Mesodermal cell (in vitro differentiated cells): ENCODE data around the gene AMFR.
"Not testable (repeated sequence)": the region's sequence is repeated elsewhere in the genome, so short reads cannot be mapped to it uniquely, and the experiment has no call there.

ENCODE experiments used
- H3K27ac ChIP-seq: 2 replicates; pipeline ENCODE4 v1.7.0; 2013; ENCODE audit warnings: mild to moderate bottlenecking, low read depth, low read length, moderate library complexity; ENCODE audit not compliant: severe bottlenecking
- H3K36me3 ChIP-seq: 2 replicates; pipeline ENCODE4 v1.7.1; 2013; ENCODE audit warnings: mild to moderate bottlenecking, low read length, moderate library complexity; ENCODE audit not compliant: control insufficient read depth, insufficient read depth
- H3K4me1 ChIP-seq: one replicate; pipeline ENCODE4 v1.7.1; 2013; ENCODE audit warnings: mild to moderate bottlenecking, low read length; ENCODE audit not compliant: insufficient read depth, control insufficient read depth, poor library complexity, severe bottlenecking
- H3K4me3 ChIP-seq: 2 replicates; pipeline ENCODE4 v1.7.0; 2013; ENCODE audit warnings: low read length, control low read depth, mild to moderate bottlenecking; ENCODE audit not compliant: insufficient read depth, poor library complexity, severe bottlenecking; ENCODE audit errors: extremely low read depth
- H3K9me3 ChIP-seq: 2 replicates; pipeline ENCODE4 v1.7.1; 2013; ENCODE audit warnings: mild to moderate bottlenecking, low read length, moderate library complexity; ENCODE audit not compliant: control insufficient read depth
- WGBS, 2 experiments: methylation state at CpG; one replicate each; pipeline ENCODE4 v1.1.5; 2013; ENCODE audit warnings: missing lambda C conversion rate in 2 of 2; ENCODE audit not compliant: insufficient coverage in 2 of 2; 5-methylcytosine and 5-hydroxymethylcytosine counted together

Gene AMFR

DNA sequence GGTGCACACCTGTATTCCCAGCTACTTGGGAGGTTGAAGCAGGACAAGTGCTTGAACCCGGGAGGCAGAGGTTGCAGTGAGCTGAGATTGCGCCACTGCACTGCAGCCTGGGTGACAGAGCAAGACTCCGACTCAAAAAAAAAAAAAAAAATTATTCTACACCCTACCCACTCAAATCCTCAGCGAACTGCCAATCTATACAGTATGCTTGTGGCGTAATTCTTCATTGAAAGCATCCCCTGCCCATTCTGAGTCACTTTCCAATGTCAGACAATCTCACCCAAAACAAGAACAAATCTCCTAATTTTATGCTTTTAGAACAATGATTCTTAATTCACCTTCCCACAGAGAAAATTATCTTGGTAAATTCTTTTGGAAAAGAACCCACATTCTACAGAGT lies 12.0 kb downstream of the AMFR start:
- Histone ChIP-seq H3K27ac (no peak overlapping the region), H3K9me3 (no peaks in the 10 kb centered on the region), H3K4me3 (no peak overlapping the region), H3K4me1 (peaks cover 6% of the 10 kb centered on the region), H3K36me3 (peaks cover 45% of the 10 kb centered on the region)
- 54 to 79% methylated on average over 3 to 5 of the region's 5 CpGs for WGBS, 2 experiments

DNA sequence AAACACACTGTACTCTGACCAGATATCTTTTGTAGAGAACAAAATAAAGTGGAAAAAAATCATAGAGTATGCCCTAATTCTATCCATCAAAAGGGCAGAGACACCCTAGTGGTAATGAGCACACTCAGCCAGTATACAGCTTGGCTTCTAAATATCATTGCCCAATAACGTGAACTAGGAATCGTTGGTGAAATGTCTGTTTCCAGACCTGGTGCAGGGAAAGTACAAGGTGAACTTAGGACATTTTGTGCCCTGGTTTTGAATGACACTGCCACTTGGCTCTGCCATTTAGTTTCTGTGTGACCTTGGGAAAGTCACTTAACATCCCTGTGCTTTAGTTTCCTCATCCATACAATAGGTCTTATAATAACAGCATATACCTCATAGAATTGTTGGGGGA lies 13.7 kb downstream of the AMFR start:
- Histone ChIP-seq H3K4me3 (no peak overlapping the region), H3K4me1 (peaks cover 6% of the 10 kb centered on the region), H3K36me3 (peaks cover 47% of the 10 kb centered on the region), H3K9me3 (no peaks in the 10 kb centered on the region), H3K27ac (no peak overlapping the region)
- 100% methylated on average over 2 of the region's 2 CpGs for WGBS, 2 experiments

DNA sequence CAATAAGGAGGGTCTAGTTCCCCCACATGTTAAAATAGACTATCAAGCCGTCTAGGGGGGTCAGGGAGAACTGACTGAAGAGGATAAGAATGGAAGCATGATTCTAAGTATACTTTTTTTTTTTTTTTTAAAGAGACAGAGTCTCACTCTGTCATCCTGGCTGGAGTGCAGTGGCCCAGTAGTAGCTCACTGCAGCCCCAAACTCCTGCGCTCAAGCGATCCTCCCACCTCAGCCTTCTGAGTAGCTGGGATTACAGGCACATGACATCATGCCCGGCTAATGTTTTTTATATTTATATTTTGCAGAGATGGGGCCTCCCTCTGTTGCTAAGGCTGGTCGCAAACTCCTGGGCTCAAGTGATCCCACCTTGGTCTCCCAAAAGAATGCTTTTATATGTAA lies 14.2 kb downstream of the AMFR start:
- peaks cover 47% of the 10 kb centered on the region for H3K36me3 ChIP-seq
- 95 to 100% methylated on average over 2 of the region's 5 CpGs for WGBS, 2 experiments
- H3K4me1 ChIP-seq, result peaks cover 6% of the 10 kb centered on the region
- H3K27ac ChIP-seq, result no peak overlapping the region
- no peak overlapping the region for H3K4me3 ChIP-seq
- no peaks in the 10 kb centered on the region for H3K9me3 ChIP-seq

DNA sequence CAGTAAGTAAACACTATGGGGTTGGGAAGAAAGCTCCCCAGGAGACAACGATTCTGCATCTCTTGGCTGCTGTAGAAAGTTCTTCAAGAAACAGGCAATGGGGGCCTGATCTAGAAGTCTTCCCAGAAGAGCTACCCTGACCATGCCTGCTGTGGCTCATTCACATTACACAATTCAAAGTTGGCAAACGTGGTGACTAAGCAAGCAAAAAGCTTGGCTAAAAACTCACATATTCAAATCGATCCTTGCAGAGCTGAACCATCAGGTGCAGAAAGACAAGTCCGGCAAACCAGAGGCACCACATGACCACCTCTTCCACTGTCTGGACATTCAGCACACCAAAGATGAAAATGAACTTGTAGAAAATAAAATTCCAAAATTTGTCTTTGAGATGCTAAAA lies 16.1 kb downstream of the AMFR start:
- H3K4me3 ChIP-seq, result no peak overlapping the region
- H3K27ac ChIP-seq, result no peak overlapping the region
- 83 to 95% methylated on average over 1 to 3 of the region's 4 CpGs for WGBS, 2 experiments
- H3K36me3 ChIP-seq, result peaks cover 63% of the 10 kb centered on the region
- H3K9me3 ChIP-seq, result no peaks in the 10 kb centered on the region
- no peaks in the 10 kb centered on the region for H3K4me1 ChIP-seq

DNA sequence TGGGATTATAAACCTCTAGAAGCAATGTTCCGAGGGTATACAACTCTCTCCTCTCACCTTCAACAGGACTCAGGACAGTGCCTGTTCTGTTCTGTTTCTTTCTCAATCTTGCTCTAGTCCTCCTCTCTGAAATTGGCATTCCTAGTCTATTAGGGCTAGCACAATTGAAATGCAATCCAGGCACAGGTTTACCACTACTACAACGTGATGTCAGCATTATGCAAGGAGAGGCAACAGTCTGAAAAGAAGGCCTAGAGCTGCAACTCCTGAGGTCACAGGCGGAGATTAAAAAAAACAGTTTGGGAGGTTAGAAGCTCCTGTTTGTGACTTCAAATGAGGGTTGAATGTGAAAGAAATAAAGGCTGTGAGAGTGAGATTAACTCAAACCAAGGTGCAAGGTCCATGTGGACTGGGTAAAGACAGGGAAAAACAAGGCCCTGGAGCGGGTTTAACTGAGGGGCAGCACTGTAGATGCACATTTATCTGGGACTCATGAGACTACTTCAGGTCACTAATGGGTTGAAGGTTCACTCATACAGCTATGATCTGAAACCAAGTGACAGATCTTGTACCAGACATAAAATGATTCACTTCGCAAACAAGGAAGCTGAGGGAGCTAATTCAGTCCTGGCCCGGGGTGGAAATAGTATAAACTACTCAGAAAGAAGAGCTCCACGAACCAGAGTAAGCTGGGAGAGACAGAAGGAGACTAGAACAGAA lies 16.8 kb downstream of the AMFR start:
- H3K27ac ChIP-seq, result no peak overlapping the region
- H3K4me3 ChIP-seq, result no peak overlapping the region
- H3K9me3 ChIP-seq, result no peaks in the 10 kb centered on the region
- peaks cover 66% of the 10 kb centered on the region for H3K36me3 ChIP-seq
- no peaks in the 10 kb centered on the region for H3K4me1 ChIP-seq
- 81 to 82% methylated on average over 6 to 7 of the region's 7 CpGs for WGBS, 2 experiments

DNA sequence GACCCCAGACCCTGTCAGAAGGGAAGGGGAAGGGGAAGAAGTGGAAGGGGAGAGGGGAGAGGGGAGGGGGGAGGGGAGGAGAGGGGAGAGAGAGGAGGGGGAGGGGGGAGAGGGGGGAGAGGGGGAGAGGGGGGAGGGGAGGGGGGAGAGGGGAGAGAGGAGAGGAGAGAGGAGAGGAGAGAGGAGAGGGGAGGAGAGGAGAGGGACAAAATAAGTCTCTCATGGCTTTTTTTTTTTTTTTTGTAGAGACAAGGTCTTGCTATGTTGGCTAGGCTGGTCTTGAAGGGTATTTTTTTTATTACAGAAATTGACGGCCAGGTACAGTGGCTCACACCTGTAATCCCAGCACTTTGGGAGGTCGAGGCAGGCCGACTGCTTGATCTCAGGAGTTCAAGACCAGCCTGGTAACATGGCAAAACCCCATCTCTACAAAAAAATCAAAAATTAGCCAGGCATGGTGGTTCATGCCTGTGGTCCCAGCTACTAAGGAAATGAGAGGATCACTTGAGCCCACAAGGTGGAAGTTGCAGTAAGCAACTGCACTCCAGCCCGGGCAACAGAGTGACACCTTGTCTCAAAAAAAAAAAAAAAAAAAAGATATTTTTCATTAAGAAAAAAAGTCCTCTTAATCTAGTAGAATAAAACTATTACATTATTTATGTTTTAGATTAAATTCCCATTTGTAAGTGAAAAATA lies 19.2 kb downstream of the AMFR start:
- Histone ChIP-seq H3K4me1 (no peaks in the 10 kb centered on the region), H3K9me3 (no peaks in the 10 kb centered on the region), H3K36me3 (peaks cover 70% of the 10 kb centered on the region), H3K4me3 (no peak overlapping the region), H3K27ac (no peak overlapping the region)
- WGBS, 2 experiments, result 40 to 50% methylated on average over 1 of the region's 4 CpGs

DNA sequence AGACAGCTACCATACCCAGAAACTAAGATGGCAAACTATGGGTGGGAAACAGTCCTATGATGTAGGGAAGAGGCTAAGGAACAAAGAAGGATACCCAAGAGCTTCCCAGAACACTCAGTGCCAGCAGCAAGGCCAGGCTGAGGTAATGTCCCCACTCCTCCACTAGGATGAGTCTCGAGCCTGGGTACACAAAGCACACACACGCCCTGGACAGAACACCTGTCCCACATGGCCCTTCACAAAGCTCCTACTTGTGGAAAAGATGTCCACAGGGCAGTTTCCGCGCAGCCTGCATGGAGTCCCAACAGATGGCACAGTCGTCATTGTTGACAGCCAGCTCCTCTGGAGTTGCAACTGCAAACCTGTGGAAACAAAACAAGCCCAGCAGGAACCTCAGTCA lies 23.9 kb downstream of the AMFR start:
- H3K36me3 ChIP-seq, result peaks cover 60% of the 10 kb centered on the region
- WGBS, 2 experiments, result 84 to 86% methylated on average over 5 of the region's 5 CpGs
- no peak overlapping the region for H3K4me3 ChIP-seq

DNA sequence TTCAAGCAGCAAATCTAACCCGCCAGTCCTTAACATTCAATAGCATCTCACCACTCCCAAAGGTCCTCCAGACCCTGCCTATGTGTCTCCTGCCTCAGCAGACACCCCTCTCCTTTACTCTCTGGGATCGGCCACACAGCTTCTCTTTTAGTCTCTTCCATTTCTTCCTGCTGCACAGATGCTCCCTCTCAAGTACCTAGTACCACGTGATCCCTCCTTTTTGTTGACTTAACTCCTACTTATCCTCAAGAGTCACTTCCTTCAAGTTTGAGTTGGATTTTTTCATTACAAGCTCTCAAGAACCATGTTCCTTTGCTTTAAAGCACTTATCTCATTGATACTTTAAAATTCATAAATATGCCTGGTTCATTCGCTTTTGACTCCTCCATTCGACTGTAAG lies 24.9 kb downstream of the AMFR start:
- peaks cover 57% of the 10 kb centered on the region for H3K36me3 ChIP-seq
- no peaks in the 10 kb centered on the region for H3K4me1 ChIP-seq
- no peak overlapping the region for H3K4me3 ChIP-seq
- no peaks in the 10 kb centered on the region for H3K9me3 ChIP-seq
- WGBS, 2 experiments, result 74 to 91% methylated on average over 3 to 5 of the region's 5 CpGs
- H3K27ac ChIP-seq, result no peak overlapping the region

More for the DNA sequence above, 23.9 kb downstream of the AMFR start:
- no peaks in the 10 kb centered on the region for H3K9me3 ChIP-seq
- no peak overlapping the region for H3K27ac ChIP-seq
- no peaks in the 10 kb centered on the region for H3K4me1 ChIP-seq

DNA sequence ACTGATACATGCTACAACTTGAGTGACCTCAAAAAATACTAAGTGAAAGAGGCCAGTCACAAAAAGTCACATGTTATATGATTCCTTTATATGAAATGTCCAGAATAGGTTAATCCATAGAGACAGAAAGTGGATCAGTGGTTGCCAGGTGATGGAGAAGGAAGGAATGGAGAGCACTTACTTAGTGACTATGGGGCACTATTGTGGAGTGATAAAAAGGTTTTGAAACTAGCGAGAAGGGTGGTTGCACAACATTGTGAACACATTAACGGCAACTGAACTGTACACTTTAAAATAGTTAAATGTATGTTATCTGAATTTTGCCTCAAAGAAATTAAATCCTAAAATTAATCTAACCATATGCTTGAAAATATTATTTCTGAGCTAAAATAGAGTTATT lies 25.9 kb downstream of the AMFR start:
- Histone ChIP-seq H3K4me3 (no peak overlapping the region), H3K9me3 (no peaks in the 10 kb centered on the region), H3K36me3 (peaks cover 47% of the 10 kb centered on the region), H3K4me1 (no peaks in the 10 kb centered on the region), H3K27ac (no peak overlapping the region)
- 80% methylated on average over 1 of the region's 2 CpGs; no CpG with 5 or more reads in 1 of the 2 experiments for WGBS, 2 experiments

DNA sequence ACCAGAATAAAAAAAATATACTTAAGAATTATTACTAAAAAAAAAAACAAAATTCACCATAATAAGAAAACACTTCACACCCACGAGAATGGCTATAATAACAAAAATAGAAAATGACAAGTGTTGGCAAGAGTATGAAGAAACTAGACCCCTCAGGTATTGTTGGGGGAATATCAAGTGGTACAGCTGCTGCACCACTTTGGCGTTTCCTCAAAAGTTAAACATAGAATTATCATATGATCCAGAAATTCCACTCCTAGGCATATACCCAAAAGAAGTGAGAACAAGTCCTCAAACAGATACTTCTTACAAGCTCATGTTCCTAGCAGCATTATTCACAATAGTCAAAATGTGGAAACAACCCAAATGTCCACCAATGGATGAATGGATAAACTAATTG lies 26.3 kb downstream of the AMFR start:
- no peaks in the 10 kb centered on the region for H3K9me3 ChIP-seq
- no peak overlapping the region for H3K4me3 ChIP-seq
- WGBS, 2 experiments, result no CpG with 5 or more reads among the region's 2 CpGs
- H3K4me1 ChIP-seq, result no peaks in the 10 kb centered on the region
- H3K36me3 ChIP-seq, result peaks cover 43% of the 10 kb centered on the region
- no peak overlapping the region for H3K27ac ChIP-seq

DNA sequence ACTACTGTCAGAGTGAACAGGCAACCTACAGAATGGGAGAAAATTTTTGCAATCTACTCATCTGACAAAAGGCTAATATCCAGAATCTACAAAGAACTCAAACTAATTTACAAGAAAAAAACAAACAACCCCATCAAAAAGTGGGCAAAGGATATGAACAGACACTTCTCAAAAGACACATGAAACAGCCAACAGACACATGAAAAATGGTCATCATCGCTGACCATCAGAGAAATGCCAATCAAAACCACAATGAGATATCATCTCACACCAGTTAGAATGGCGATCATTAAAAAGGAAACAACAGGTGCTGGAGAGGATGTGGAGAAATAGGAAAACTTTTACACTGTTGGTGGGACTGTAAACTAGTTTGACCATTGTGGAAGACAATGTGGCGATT lies 28.6 kb downstream of the AMFR start:
- H3K36me3 ChIP-seq, result peaks cover 32% of the 10 kb centered on the region
- H3K9me3 ChIP-seq, H3K4me1 ChIP-seq, H3K4me3 ChIP-seq, H3K27ac ChIP-seq: not testable (repeated sequence)
- WGBS, 2 experiments, result 80% methylated on average over 1 of the region's 3 CpGs; no CpG with 5 or more reads in 1 of the 2 experiments
